Measurements from ENCODE around the gene TIMM17A. TPM values are rescaled to one million over a fixed set of nuclear protein-coding genes. Genes with fewer than 3 reads are reported as not detected.
"Not testable (repeated sequence)": the region's sequence is repeated elsewhere in the genome, so short reads cannot be mapped to it uniquely, and the experiment has no call there.

The TIMM17A gene
- total RNA-seq, 2 experiments from 2014 or later = 43.8 to 67.2 TPM

DNA sequence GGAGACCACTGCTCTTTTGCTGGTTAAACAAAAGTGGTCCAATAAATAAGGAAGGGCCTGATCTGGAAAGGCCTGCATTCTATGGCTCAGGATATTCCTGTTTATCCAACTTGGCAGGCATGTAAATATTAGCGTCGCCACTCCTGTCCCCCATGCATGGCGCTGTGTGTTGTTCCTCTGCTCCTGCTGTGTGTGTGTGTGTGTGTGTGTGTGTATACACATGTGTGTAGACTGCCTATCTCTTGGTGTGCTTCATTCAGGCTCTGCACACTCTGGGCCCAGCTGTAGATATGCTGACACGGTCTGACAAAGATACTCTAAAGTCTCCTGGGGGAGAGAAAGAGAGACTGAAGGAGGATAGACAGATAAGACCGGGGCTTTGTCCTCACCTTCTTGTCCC is 15.7 kb upstream of the TIMM17A start:
- H3K4me1 ChIP-seq (ENCODE audit: insufficient read depth, low read length, poor library complexity, severe bottlenecking) = no peaks in the 10 kb centered on the region
- H3K79me2 ChIP-seq (ENCODE audit: insufficient read depth, low read depth, low read length) = no peaks in the 10 kb centered on the region
- no peaks in the 10 kb centered on the region for H3K9me2 ChIP-seq (ENCODE audit: insufficient read depth, low read length)
- H3K4me3 ChIP-seq (ENCODE audit: low read depth, low read length, poor library complexity, severe bottlenecking) = no peak overlapping the region
- no peak for TF ChIP-seq EZH2phosphoT487 (IDR thresholded peaks at IDR 0.05; ENCODE audit: borderline replicate concordance, low read depth, low read length)
- TF ChIP-seq, protein P1, sequence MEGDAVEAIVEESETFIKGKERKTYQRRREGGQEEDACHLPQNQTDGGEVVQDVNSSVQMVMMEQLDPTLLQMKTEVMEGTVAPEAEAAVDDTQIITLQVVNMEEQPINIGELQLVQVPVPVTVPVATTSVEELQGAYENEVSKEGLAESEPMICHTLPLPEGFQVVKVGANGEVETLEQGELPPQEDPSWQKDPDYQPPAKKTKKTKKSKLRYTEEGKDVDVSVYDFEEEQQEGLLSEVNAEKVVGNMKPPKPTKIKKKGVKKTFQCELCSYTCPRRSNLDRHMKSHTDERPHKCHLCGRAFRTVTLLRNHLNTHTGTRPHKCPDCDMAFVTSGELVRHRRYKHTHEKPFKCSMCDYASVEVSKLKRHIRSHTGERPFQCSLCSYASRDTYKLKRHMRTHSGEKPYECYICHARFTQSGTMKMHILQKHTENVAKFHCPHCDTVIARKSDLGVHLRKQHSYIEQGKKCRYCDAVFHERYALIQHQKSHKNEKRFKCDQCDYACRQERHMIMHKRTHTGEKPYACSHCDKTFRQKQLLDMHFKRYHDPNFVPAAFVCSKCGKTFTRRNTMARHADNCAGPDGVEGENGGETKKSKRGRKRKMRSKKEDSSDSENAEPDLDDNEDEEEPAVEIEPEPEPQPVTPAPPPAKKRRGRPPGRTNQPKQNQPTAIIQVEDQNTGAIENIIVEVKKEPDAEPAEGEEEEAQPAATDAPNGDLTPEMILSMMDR (conservative IDR thresholded peaks at IDR 0.05; ENCODE audit: low read length) = no peak
- ChIA-PET CTCF (ENCODE audit: unreplicated experiment) (no interaction called here), POLR2A (interaction anchor here (0.7 kb wide), 1 partner anchor 28 kb away, joined by 3 read pairs; no protein-coding TSS in a partner anchor)
- H3K36me3 ChIP-seq (ENCODE audit: insufficient read depth, low read length) = no peaks in the 10 kb centered on the region
- H2AFZ ChIP-seq (ENCODE audit: low read length) = no peak overlapping the region
- DNase-seq (ENCODE audit: low spot score) = no peak
- H3K9me3 ChIP-seq (ENCODE audit: low read length) = no peaks in the 10 kb centered on the region
- H3K27ac ChIP-seq (ENCODE audit: low read depth, low read length, poor library complexity, severe bottlenecking) = no peak overlapping the region
- no peaks in the 10 kb centered on the region for H4K20me1 ChIP-seq (ENCODE audit: insufficient read depth, low read length)
- intact Hi-C loops (cut with micrococcal nuclease; ENCODE audit: unreplicated experiment) = no loop called here
- H3K4me2 ChIP-seq (ENCODE audit: low read length) = no peak overlapping the region
- BruUV-seq (replicated peaks) = no TSS peak

DNA sequence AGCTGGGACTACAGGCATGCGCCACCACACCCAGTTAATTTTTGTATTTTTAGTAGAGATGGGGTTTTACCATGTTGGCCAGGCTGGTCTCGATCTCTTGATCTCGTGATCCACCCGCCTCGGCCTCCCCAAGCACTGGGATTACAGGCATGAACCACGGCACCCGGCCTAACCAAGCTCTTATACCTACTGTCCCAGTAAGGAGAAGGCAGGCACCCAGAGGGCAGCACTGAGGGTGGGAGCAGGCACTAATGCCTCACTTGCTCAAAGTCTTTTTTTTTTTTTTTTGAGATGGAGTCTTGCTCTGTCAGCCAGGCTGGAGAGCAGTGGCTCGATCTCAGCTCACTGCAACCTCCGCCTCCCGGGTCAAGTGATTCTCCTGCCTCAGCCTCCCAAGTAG is 15.0 kb upstream of the TIMM17A start:
- H3K27ac ChIP-seq (ENCODE audit: low read depth, low read length, poor library complexity, severe bottlenecking); H3K4me2 ChIP-seq (ENCODE audit: low read length); DNase-seq (ENCODE audit: low spot score); POLR2A ChIA-PET; H3K4me1 ChIP-seq (ENCODE audit: insufficient read depth, low read length, poor library complexity, severe bottlenecking); H4K20me1 ChIP-seq (ENCODE audit: insufficient read depth, low read length); H3K4me3 ChIP-seq (ENCODE audit: low read depth, low read length, poor library complexity, severe bottlenecking); H2AFZ ChIP-seq (ENCODE audit: low read length); H3K9me3 ChIP-seq (ENCODE audit: low read length); BruUV-seq (replicated peaks); intact Hi-C loops (cut with micrococcal nuclease; ENCODE audit: unreplicated experiment); H3K36me3 ChIP-seq (ENCODE audit: insufficient read depth, low read length); H3K79me2 ChIP-seq (ENCODE audit: insufficient read depth, low read depth, low read length); H3K9me2 ChIP-seq (ENCODE audit: insufficient read depth, low read length): not testable (repeated sequence)
- CTCF ChIA-PET (ENCODE audit: unreplicated experiment) = interaction anchor here (0.6 to 0.7 kb wide), 2 partner anchors 59 to 191 kb away, joined by 5 read pairs; no protein-coding TSS in a partner anchor

DNA sequence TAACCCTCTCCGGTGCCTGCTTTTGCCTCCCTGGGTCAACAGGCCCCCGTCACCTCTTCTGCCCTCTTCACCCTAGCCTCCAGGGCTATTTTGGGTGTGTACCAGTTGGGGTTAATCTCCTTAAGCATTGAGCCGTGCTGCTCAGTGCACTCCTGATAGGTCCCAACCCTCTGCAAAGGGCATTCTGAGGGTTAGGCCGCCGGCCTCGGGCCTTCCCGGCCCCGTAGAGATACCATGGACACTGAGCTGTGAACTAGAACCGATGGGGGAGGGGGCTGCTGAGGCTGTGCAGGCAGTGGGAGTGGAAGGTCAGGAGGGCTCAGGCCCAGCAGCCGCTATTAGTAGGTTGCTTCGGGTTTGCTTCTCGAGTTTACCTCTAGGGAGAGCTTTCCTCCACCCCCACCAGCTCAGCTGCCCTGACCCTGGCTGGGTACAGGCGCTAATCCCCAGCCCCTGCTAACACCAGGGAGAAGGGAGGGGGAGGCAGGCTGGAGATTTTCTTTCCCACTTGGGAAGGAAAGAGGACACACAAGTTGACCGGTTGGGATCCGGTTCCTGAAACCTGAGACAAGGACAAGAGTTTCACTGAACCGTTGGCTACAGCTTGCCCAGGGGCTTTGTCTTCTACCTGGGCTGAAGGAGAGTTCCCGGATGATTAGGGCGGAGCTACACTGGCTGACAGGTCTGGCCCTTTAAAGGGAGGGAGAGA is 13.7 kb upstream of the TIMM17A start:
- H2AFZ ChIP-seq (ENCODE audit: low read length) = no peak overlapping the region
- H3K4me2 ChIP-seq (ENCODE audit: low read length) = no peak overlapping the region
- no peak for DNase-seq (ENCODE audit: low spot score)
- no peak overlapping the region for H3K4me3 ChIP-seq (ENCODE audit: low read depth, low read length, poor library complexity, severe bottlenecking)
- no peaks in the 10 kb centered on the region for H4K20me1 ChIP-seq (ENCODE audit: insufficient read depth, low read length)
- H3K4me1 ChIP-seq (ENCODE audit: insufficient read depth, low read length, poor library complexity, severe bottlenecking) = no peaks in the 10 kb centered on the region
- CTCF ChIA-PET (ENCODE audit: unreplicated experiment) = no interaction called here
- BruUV-seq (replicated peaks) = no TSS peak
- H3K9me2 ChIP-seq (ENCODE audit: insufficient read depth, low read length) = no peaks in the 10 kb centered on the region
- POLR2A ChIA-PET = interaction anchor here (0.6 kb wide), 1 partner anchor 21 kb away, joined by 15 read pairs; no protein-coding TSS in a partner anchor
- no peaks in the 10 kb centered on the region for H3K9me3 ChIP-seq (ENCODE audit: low read length)
- no peak overlapping the region for H3K27ac ChIP-seq (ENCODE audit: low read depth, low read length, poor library complexity, severe bottlenecking)
- no peaks in the 10 kb centered on the region for H3K79me2 ChIP-seq (ENCODE audit: insufficient read depth, low read depth, low read length)
- intact Hi-C loops (cut with micrococcal nuclease; ENCODE audit: unreplicated experiment) = no loop called here
- no peak for TF ChIP-seq EZH2phosphoT487 (IDR thresholded peaks at IDR 0.05; ENCODE audit: borderline replicate concordance, low read depth, low read length)
- TF ChIP-seq, protein P1 (conservative IDR thresholded peaks at IDR 0.05; ENCODE audit: low read length) = no peak
- no peaks in the 10 kb centered on the region for H3K36me3 ChIP-seq (ENCODE audit: insufficient read depth, low read length)

Measured in OCI-LY7 (cell line).